Testis (tissue), 3 donors: Measurements from ENCODE around the gene RBM17. TPM values are rescaled to one million over a fixed set of nuclear protein-coding genes. Genes with fewer than 3 reads are reported as not detected.

Source experiments
- DNase-seq: peaks from one replicate; pipeline ENCODE4 v3.0.0-alpha.2; 2019
- H3K27ac ChIP-seq, 2 donors: fragments of 200-600 bp; sonication (generic); one replicate each; pipeline ENCODE4 v1.5.1; 2019
- H3K27me3 ChIP-seq: fragments of 200-600 bp; sonication (generic); one replicate; pipeline ENCODE4 v1.5.1; 2019
- H3K36me3 ChIP-seq: fragments of 200-600 bp; sonication (generic); one replicate; pipeline ENCODE4 v1.5.1; 2017; ENCODE audit warnings: low read depth; ENCODE audit errors: missing control alignments
- H3K4me1 ChIP-seq: fragments of 200-600 bp; sonication (generic); one replicate; pipeline ENCODE4 v1.5.1; 2019
- H3K4me3 ChIP-seq, 2 donors: fragments of 200-600 bp; sonication (generic); one replicate each; pipeline ENCODE4 v1.5.1; 2017 to 2019
- H3K9me3 ChIP-seq: fragments of 200-600 bp; sonication (generic); one replicate; pipeline ENCODE4 v1.5.1; 2017
- POLR2A ChIP-seq: fragments of 450-650 bp; IDR thresholded peaks from one replicate; pipeline ENCODE4 v1.6.1; 2017; ENCODE audit warnings: antibody characterized with exemption, mild to moderate bottlenecking, moderate library complexity
- WGBS, 2 donors: methylation state at CpG; one replicate each; pipeline ENCODE4 v1.1.5; 2018; 5-methylcytosine and 5-hydroxymethylcytosine counted together
- intact Hi-C: fragments of 100-400 bp; cut with DNase I; formaldehyde crosslinking; loops from one replicate; pipeline ENCODE4 v1.15.1; 2023; ENCODE audit warnings: low total_unique reads
- polyA plus RNA-seq: library from polyadenylated mRNA; stranded (reverse); fragments of 350-450 nt; fragmentation: Illumina TruSeq; extraction: RNeasy Lipid Tissue Mini Kit (QIAGEN cat#74804); gene quantifications from one replicate; pipeline ENCODE4 v1.2.3, GENCODE V29; 2014; ENCODE audit warnings: low read depth, low replicate concordance; ENCODE audit not compliant: insufficient read depth
- total RNA-seq, 2 donors: library from RNA; depleted of rRNA; stranded (reverse); fragments of >200 nt; gene quantifications; one replicate each; pipeline ENCODE4 v1.2.3, GENCODE V29; 2016
- TF ChIP-seq, protein P1 (sequence below), 3 experiments: fragments of 450-650 bp in 2 of 3; fragments of 200-600 bp in 1 of 3; sonication (generic) in 1 of 3; IDR thresholded peaks; one replicate each; pipeline ENCODE4 v1.5.1; 2016 to 2019; ENCODE audit warnings: antibody characterized with exemption in 3 of 3, mild to moderate bottlenecking in 2 of 3, moderate library complexity in 1 of 3

The RBM17 gene
- total and polyA plus RNA-seq, 3 donors from 2014 or later: 114 to 145 (median 121) TPM

DNA sequence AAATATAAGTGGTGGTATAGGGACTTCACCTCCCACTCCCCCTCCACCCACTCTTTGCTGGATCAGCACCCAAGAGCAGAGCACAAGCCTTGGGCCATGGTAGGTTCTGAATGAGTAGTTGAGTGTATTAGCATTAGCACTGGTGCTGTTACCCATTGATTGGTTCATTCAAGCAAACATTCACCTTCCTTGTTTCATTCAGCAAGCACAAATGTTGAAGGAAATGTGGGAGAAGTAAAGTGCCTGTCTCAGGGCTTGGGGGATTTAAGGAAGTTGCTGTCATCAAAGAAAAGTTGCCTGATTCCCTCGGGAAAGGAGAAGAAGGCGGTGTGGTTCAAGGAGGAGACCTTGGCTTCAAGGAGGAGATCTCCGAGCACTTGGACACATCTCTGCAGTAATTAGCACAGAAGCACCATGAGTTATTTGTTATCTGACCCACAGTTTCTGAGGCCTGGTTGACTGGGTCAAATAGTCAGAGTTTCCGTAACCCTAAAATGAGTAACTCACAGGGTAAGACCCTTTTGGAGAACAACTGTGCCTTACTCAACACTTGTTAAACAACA is 44.0 kb upstream of the RBM17 start:
- Histone ChIP-seq H3K9me3 (no peaks in the 10 kb centered on the region), H3K4me1 (no peaks in the 10 kb centered on the region), H3K27ac (no peak overlapping the region), H3K4me3 (no peak overlapping the region), H3K27me3 (no peaks in the 10 kb centered on the region), H3K36me3 (no peaks in the 10 kb centered on the region)
- intact Hi-C loops: no loop called here
- no peak for TF ChIP-seq POLR2A
- TF ChIP-seq, protein P1, sequence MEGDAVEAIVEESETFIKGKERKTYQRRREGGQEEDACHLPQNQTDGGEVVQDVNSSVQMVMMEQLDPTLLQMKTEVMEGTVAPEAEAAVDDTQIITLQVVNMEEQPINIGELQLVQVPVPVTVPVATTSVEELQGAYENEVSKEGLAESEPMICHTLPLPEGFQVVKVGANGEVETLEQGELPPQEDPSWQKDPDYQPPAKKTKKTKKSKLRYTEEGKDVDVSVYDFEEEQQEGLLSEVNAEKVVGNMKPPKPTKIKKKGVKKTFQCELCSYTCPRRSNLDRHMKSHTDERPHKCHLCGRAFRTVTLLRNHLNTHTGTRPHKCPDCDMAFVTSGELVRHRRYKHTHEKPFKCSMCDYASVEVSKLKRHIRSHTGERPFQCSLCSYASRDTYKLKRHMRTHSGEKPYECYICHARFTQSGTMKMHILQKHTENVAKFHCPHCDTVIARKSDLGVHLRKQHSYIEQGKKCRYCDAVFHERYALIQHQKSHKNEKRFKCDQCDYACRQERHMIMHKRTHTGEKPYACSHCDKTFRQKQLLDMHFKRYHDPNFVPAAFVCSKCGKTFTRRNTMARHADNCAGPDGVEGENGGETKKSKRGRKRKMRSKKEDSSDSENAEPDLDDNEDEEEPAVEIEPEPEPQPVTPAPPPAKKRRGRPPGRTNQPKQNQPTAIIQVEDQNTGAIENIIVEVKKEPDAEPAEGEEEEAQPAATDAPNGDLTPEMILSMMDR (IDR thresholded peaks at IDR 0.05): no peak
- WGBS, 2 donors: 59 to 68% methylated on average over 4 of the region's 4 CpGs
- no peak for DNase-seq

DNA sequence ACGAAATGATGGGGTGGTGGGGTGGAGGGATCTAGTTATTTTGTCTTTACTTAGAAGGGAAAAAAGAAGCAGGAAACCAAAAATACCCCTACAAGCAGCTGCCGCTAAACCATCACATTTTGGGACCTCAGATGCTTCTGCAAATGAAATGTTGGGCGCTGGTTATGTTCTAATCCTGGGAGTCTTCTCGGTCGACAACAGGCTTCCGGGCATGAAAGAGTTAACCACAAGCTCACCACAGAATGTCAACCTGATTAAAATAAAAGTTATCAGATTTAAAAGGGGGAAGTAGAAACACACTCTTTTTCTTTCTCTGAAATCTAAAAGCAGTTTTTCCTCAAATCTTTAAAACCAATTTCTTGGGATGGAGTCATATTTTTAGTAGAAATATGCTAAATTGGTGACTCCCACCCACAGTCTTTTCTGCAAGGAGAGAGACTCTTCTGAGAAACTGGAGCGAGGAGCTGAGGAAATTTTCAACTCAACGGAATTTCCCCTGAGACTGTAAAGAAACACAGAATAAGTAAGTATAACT is 43.5 kb upstream of the RBM17 start:
- H3K36me3 ChIP-seq: no peaks in the 10 kb centered on the region
- TF ChIP-seq POLR2A: no peak
- TF ChIP-seq, protein P1 (IDR thresholded peaks at IDR 0.05): no peak
- H3K4me3 ChIP-seq: no peak overlapping the region
- no peak overlapping the region for H3K27ac ChIP-seq
- no peak for DNase-seq
- 73% methylated on average over 8 of the region's 8 CpGs for WGBS, 2 donors
- no peaks in the 10 kb centered on the region for H3K9me3 ChIP-seq
- no peaks in the 10 kb centered on the region for H3K4me1 ChIP-seq
- intact Hi-C loops: no loop called here
- no peaks in the 10 kb centered on the region for H3K27me3 ChIP-seq

DNA sequence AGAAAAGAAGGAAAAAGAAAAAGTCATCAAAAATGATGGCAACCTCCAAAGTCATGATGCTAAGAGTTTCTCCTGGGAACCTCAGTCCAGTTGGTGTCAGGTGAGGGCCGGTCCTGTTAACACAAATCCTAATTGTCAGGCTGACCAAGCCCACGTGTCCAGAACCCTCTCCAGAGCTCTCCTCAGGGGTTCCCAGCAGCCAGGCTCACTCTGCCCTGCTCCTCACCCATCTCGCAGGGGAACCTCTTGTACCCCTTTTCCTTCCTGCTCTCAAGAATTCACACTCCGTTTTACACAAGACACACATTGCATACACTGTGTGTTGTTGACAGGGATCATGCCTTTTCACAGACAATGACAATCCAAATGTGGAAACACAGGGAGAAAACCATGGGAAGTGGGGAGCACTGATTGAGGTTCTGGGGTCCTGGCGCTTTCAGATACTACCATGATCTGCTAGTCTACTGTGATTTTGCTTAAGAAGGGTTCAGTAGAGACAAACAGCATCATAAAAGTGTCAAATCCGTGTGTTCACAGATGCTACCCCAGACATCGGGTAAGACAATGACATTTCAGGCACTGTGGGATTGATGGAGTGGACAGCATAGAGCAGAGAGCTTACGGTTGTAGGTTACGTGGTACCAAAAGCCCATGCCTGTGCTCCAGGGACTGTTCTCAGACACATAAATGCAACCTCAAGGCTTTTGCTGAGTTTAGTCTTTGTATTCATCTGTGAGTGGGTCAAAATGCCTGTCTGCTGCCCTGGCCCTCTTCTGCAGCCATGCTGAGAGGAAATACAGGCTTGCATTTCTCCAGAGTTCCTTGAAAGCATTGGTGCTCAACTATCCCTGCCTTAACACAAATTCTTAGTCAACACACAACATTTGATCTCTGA is 42.7 kb upstream of the RBM17 start:
- no peaks in the 10 kb centered on the region for H3K9me3 ChIP-seq
- 81 to 82% methylated on average over 9 of the region's 9 CpGs for WGBS, 2 donors
- intact Hi-C loops: no loop called here
- H3K36me3 ChIP-seq: no peaks in the 10 kb centered on the region
- H3K27me3 ChIP-seq: no peaks in the 10 kb centered on the region
- no peaks in the 10 kb centered on the region for H3K4me1 ChIP-seq
- no peak for DNase-seq
- no peak for TF ChIP-seq POLR2A
- TF ChIP-seq, protein P1 (IDR thresholded peaks at IDR 0.05): no peak
- no peak overlapping the region for H3K4me3 ChIP-seq
- H3K27ac ChIP-seq: no peak overlapping the region

DNA sequence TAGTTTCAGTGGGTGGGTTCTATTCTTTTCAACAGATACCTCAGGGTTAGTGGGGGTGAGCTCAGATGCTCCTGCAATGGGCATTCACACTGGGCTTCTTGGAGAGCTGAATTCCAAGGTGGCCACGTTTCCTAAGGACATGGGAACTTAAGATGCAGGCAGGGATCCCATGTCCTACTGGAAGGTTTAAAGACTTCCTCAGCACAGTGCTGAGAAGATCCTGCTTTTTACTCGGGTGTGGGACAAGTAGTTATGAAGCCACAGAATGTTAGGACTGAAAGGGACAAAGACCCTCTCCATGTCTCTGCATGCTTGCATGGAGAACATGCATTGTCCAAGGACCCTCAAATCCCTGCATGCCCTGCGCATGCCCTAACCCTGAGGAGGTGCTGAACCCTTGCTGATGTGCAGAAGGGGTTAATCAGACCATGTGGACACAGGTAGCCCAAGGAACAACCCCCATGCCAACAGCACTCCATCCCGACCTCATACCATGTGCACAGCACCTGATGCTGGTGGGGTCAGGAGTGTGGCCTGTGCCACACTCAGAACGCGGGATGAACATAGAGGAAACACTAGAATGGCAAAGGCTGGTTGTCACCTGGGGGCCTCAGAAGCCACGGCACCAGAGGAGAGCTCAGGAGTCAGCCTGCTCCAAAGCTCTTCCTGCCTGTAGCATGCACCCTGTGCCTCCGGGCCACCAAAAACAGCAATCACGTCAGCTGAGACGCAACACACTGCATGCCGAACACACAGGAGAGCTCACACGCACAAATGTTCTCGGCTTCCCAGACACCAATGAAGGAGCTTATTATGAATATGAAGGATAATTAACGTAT is 41.8 kb upstream of the RBM17 start:
- H3K4me1 ChIP-seq: no peaks in the 10 kb centered on the region
- H3K27me3 ChIP-seq: no peaks in the 10 kb centered on the region
- H3K9me3 ChIP-seq: no peaks in the 10 kb centered on the region
- no peaks in the 10 kb centered on the region for H3K36me3 ChIP-seq
- no peak for DNase-seq
- H3K27ac ChIP-seq: no peak overlapping the region
- TF ChIP-seq, protein P1 (IDR thresholded peaks at IDR 0.05): no peak
- no peak for TF ChIP-seq POLR2A
- 82 to 85% methylated on average over 10 to 14 of the region's 14 CpGs for WGBS, 2 donors
- no peak overlapping the region for H3K4me3 ChIP-seq
- intact Hi-C loops: no loop called here
